Skin of body (tissue), 2 donors: ENCODE measurements around the gene CALM3. TPM values are rescaled to one million over a fixed set of nuclear protein-coding genes. Genes with fewer than 3 reads are reported as not detected.

Experiments
- DNase-seq: peaks from one replicate; lab custom pipeline; 2025; lab: John Stamatoyannopoulos, UW
- total RNA-seq: library from RNA; depleted of rRNA; stranded (reverse); fragments of >200 nt; gene quantifications from one replicate; pipeline ENCODE4 v1.2.3, GENCODE V29; 2014

The CALM3 gene
- total RNA-seq, 1 donor from 2014 or later: 67.7 TPM

GRCh38 chr19:46634656-46635218 is 33.6 kb downstream of the CALM3 start:
- no peak for DNase-seq

- no peak for DNase-seq
These were observed 35.0 kb downstream of the CALM3 start, which contains the start of gene GNG8 for GRCh38 chr19:46635920-46636761. GNG8 (minus strand) TSS chr19:46636202; CDS start chr19:46634682, 1,520 bp downstream.

GRCh38 chr19:46637224-46637623 is 36.1 kb downstream of the CALM3 start:
- no peak for DNase-seq

- DNase-seq: peak; percentile 87
These were observed 38.4 kb downstream of the CALM3 start for GRCh38 chr19:46639358-46640182.

- DNase-seq: no peak
These were observed 39.5 kb downstream of the CALM3 start for GRCh38 chr19:46640656-46641055.

- DNase-seq: no peak
These were observed 43.6 kb downstream of the CALM3 start for GRCh38 chr19:46644720-46645119.

GRCh38 chr19:46646402-46646801 is 45.3 kb downstream of the CALM3 start:
- no peak for DNase-seq

GRCh38 chr19:46648060-46648960 is 47.2 kb downstream of the CALM3 start:
- DNase-seq: no peak

GRCh38 chr19:46648961-46649960 is 48.1 kb downstream of the CALM3 start:
- no peak for DNase-seq

- DNase-seq: no peak
These were observed 49.3 kb downstream of the CALM3 start for GRCh38 chr19:46650445-46650844.

- peak; percentile 18 for DNase-seq
These were observed 53.6 kb downstream of the CALM3 start for GRCh38 chr19:46654621-46655152.

- DNase-seq: no peak
These were observed 55.4 kb downstream of the CALM3 start for GRCh38 chr19:46656541-46656940.

- peak; percentile 38 for DNase-seq
These were observed 58.2 kb downstream of the CALM3 start for GRCh38 chr19:46659151-46660007.

GRCh38 chr19:46660008-46660517 is 58.9 kb downstream of the CALM3 start:
- DNase-seq: no peak
